ENCODE results near the gene ZBTB11.

- TF ChIP-seq CTCF (IDR thresholded peaks at IDR 0.05) (no peak), POLR2A (IDR thresholded peaks at IDR 0.05) (no peak)
These were observed 42.2 kb downstream of the ZBTB11 start for GRCh38 chr3:101634591-101635196.
